Fibroblast of lung (primary cell): Measurements from ENCODE around the gene EREG. TPM values are rescaled to one million over a fixed set of nuclear protein-coding genes. Genes with fewer than 3 reads are reported as not detected.

ENCODE experiments used
- DNase-seq, 2 donors: peaks; one replicate each; pipeline versions ENCODE4 v3.0.0 to v3.0.0-alpha.2; 2010; ENCODE audit warnings: low read depth in 2 of 2
- H2AFZ ChIP-seq: 2 replicates; pipeline ENCODE4 v1.5.1; 2012; ENCODE audit warnings: low read length, control low read depth, inconsistent platforms
- H3K27ac ChIP-seq: 2 replicates; pipeline ENCODE4 v1.5.1; 2011; ENCODE audit warnings: low read length, control low read depth; ENCODE audit not compliant: insufficient read depth
- H3K27me3 ChIP-seq: 2 replicates; pipeline ENCODE4 v1.5.1; 2011; ENCODE audit warnings: mild to moderate bottlenecking, low read length; ENCODE audit not compliant: control insufficient read depth, insufficient read depth
- H3K36me3 ChIP-seq: 2 replicates; pipeline ENCODE4 v1.5.1; 2011; ENCODE audit warnings: low read length; ENCODE audit not compliant: control insufficient read depth, insufficient read depth
- H3K4me1 ChIP-seq: 2 replicates; pipeline ENCODE4 v1.5.1; 2011; ENCODE audit warnings: low read length; ENCODE audit not compliant: control insufficient read depth, insufficient read depth; ENCODE audit errors: extremely low read depth
- H3K4me2 ChIP-seq: 2 replicates; pipeline ENCODE4 v1.5.1; 2011; ENCODE audit warnings: low read length, control low read depth; ENCODE audit not compliant: insufficient read depth; ENCODE audit errors: extremely low read depth
- H3K4me3 ChIP-seq, 4 experiments: fragments of 200-600 bp in 1 of 4; sonication (generic) in 1 of 4; replicated peaks in 1 of 4; 2 replicates each; pipeline ENCODE4 v1.5.1; 2011 to 2016; ENCODE audit warnings: low read length in 4 of 4, low read depth in 3 of 4, mild to moderate bottlenecking in 3 of 4, control low read depth in 2 of 4, inconsistent platforms in 1 of 4, mixed read lengths in 1 of 4; ENCODE audit not compliant: insufficient read depth in 1 of 4; ENCODE audit errors: control extremely low read depth in 1 of 4
- H3K79me2 ChIP-seq: 2 replicates; pipeline ENCODE4 v1.5.1; 2012; ENCODE audit warnings: mild to moderate bottlenecking, low read length, inconsistent platforms; ENCODE audit not compliant: control insufficient read depth, insufficient read depth
- H3K9ac ChIP-seq: 2 replicates; pipeline ENCODE4 v1.5.1; 2011; ENCODE audit warnings: mild to moderate bottlenecking, low read length, control low read depth; ENCODE audit not compliant: insufficient read depth
- H3K9me3 ChIP-seq: 2 replicates; pipeline ENCODE4 v1.5.1; 2012; ENCODE audit warnings: low read depth, low read length; ENCODE audit not compliant: control insufficient read depth, insufficient read depth
- H4K20me1 ChIP-seq: 2 replicates; pipeline ENCODE4 v1.5.1; 2011; ENCODE audit warnings: low read length; ENCODE audit not compliant: control insufficient read depth, insufficient read depth; ENCODE audit errors: extremely low read depth
- EZH2 ChIP-seq: IDR thresholded peaks from 2 replicates; pipeline ENCODE4 v1.5.1; 2012; ENCODE audit warnings: low read length, control low read depth, mild to moderate bottlenecking; ENCODE audit errors: missing control alignments
- polyA plus RNA-seq, 2 donors: library from polyadenylated mRNA; depleted of rRNA in 1 of 2; stranded (reverse) in 1 of 2; unstranded in 1 of 2; fragments of >200 nt; gene quantifications; 2 replicates each; pipeline ENCODE4 v1.2.1, GENCODE V29; 2011 to 2012; ENCODE audit warnings: missing spikeins in 1 of 2
- total RNA-seq: library from RNA; depleted of rRNA; stranded (reverse); fragments of >200 nt; gene quantifications from 2 replicates; pipeline ENCODE4 v1.2.1, GENCODE V29; 2014
- TF ChIP-seq, protein P1 (sequence below), 2 donors: IDR thresholded peaks in 1 of 2; conservative IDR thresholded peaks in 1 of 2; 1 replicate in 1 of 2; 2 replicates in 1 of 2; pipeline ENCODE4 v1.5.1; 2011 to 2012; ENCODE audit warnings: low read length in 2 of 2, control low read depth in 1 of 2, inconsistent platforms in 1 of 2, low read depth in 1 of 2, mild to moderate bottlenecking in 1 of 2

The EREG gene
- total and polyA plus RNA-seq, 2 donors (not counting 1 experiment from before 2014, with no cell fraction given) = 0.41 to 9.9 TPM

DNA sequence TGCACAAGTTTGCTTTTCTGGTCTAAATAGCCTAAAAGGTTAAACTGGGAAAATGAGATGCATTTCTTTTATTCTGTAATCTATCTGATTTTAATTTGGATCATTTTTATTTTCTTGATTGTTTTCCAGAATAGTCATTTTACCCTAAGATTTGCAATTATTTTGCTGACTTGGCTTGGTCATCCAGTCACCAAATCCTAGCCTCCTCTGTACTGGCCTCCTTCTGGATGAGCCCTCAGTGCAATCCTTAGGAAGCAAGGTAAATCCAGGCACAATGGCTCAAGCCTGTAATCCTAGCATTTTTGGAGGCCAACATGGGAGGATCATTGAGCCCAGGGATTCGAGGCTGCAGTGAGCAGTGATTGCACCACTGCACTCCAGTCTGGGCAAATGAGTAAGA, 9.2 kb downstream of the EREG start:
- no peak overlapping the region for H3K4me2 ChIP-seq
- H2AFZ ChIP-seq = no peak overlapping the region
- TF ChIP-seq, protein P1, sequence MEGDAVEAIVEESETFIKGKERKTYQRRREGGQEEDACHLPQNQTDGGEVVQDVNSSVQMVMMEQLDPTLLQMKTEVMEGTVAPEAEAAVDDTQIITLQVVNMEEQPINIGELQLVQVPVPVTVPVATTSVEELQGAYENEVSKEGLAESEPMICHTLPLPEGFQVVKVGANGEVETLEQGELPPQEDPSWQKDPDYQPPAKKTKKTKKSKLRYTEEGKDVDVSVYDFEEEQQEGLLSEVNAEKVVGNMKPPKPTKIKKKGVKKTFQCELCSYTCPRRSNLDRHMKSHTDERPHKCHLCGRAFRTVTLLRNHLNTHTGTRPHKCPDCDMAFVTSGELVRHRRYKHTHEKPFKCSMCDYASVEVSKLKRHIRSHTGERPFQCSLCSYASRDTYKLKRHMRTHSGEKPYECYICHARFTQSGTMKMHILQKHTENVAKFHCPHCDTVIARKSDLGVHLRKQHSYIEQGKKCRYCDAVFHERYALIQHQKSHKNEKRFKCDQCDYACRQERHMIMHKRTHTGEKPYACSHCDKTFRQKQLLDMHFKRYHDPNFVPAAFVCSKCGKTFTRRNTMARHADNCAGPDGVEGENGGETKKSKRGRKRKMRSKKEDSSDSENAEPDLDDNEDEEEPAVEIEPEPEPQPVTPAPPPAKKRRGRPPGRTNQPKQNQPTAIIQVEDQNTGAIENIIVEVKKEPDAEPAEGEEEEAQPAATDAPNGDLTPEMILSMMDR (conservative IDR thresholded peaks at IDR 0.05 in 1 of 2, IDR thresholded peaks at IDR 0.05 in 1 of 2; ENCODE audit: low read depth in 1 of 2, low read length in 2 of 2) = no peak
- no peak for TF ChIP-seq EZH2
- H3K79me2 ChIP-seq = no peaks in the 10 kb centered on the region
- H3K9me3 ChIP-seq = no peaks in the 10 kb centered on the region
- no peaks in the 10 kb centered on the region for H4K20me1 ChIP-seq
- peak overlapping the region; percentile 15 for H3K27ac ChIP-seq
- H3K27me3 ChIP-seq = no peaks in the 10 kb centered on the region
- H3K36me3 ChIP-seq = no peaks in the 10 kb centered on the region
- H3K4me1 ChIP-seq = no peaks in the 10 kb centered on the region
- no peak overlapping the region for H3K9ac ChIP-seq
- no peak overlapping the region for H3K4me3 ChIP-seq
- no peak for DNase-seq

DNA sequence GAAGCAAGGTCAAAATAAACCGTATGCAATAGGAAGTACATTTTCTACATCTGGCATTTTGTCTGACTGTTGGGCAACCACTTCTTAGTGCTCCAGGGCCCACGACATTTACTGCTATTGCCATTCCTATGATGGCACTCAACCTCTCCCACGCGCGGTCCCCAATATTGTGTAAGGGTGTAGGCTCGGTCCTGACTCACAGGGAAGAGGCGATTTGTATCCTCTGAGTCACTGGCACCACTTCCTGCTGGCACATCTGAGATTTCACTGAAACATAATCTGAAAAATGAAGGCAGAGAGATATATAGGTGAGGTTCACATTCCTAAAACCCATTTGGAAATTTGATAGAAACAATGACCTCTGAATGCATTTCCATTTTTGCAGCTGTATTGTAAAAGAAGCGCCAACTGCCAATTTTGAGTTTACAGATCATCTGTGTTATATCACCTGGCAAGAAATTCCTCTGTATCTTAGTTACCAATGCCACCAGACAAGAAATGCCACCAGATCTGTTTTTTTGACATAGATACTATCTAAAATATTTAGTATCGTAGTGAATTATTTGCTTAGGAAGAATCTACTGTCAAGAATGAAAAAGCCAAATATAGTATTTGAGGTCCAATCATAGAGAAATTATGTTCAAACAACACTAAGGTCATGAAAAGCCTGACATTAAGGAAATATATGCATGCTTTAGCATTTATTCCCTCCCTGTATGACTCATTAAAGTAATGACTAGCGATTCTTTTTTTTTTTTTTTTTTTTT, 9.8 kb downstream of the EREG start:
- Histone ChIP-seq H3K9ac (no peak overlapping the region), H3K27me3 (no peaks in the 10 kb centered on the region), H2AFZ (no peak overlapping the region), H3K9me3 (no peaks in the 10 kb centered on the region), H3K36me3 (no peaks in the 10 kb centered on the region), H3K4me1 (no peaks in the 10 kb centered on the region), H3K4me3 (no peak overlapping the region), H3K27ac (no peak overlapping the region), H4K20me1 (no peaks in the 10 kb centered on the region), H3K79me2 (no peaks in the 10 kb centered on the region), H3K4me2 (no peak overlapping the region)
- TF ChIP-seq EZH2 = no peak
- TF ChIP-seq, protein P1 (conservative IDR thresholded peaks at IDR 0.05 in 1 of 2, IDR thresholded peaks at IDR 0.05 in 1 of 2; ENCODE audit: low read depth in 1 of 2, low read length in 2 of 2) = no peak
- DNase-seq = peak; percentile 87 to 89

- H3K27me3 ChIP-seq = no peaks in the 10 kb centered on the region
- H3K9me3 ChIP-seq = no peaks in the 10 kb centered on the region
- H2AFZ ChIP-seq = no peak overlapping the region
- no peaks in the 10 kb centered on the region for H3K79me2 ChIP-seq
- DNase-seq = no peak
- no peak overlapping the region for H3K27ac ChIP-seq
- no peaks in the 10 kb centered on the region for H4K20me1 ChIP-seq
- H3K36me3 ChIP-seq = no peaks in the 10 kb centered on the region
- no peak overlapping the region for H3K4me2 ChIP-seq
- no peaks in the 10 kb centered on the region for H3K4me1 ChIP-seq
- TF ChIP-seq, protein P1 (conservative IDR thresholded peaks at IDR 0.05 in 1 of 2, IDR thresholded peaks at IDR 0.05 in 1 of 2; ENCODE audit: low read depth in 1 of 2, low read length in 2 of 2) = no peak
- H3K4me3 ChIP-seq = no peak overlapping the region
- no peak overlapping the region for H3K9ac ChIP-seq
Observed at GRCh38 chr4:74375824-74376426, 11.0 kb downstream of the EREG start.
